ENCODE results near the gene RGS6. TPM values are rescaled to one million over a fixed set of nuclear protein-coding genes. Genes with fewer than 3 reads are reported as not detected.
A peak's percentile ranks its signal among the peaks of the same experiment; 100 is the strongest.

Gene RGS6
- total RNA-seq, 1 donor from 2014 or later: not detected

DNA sequence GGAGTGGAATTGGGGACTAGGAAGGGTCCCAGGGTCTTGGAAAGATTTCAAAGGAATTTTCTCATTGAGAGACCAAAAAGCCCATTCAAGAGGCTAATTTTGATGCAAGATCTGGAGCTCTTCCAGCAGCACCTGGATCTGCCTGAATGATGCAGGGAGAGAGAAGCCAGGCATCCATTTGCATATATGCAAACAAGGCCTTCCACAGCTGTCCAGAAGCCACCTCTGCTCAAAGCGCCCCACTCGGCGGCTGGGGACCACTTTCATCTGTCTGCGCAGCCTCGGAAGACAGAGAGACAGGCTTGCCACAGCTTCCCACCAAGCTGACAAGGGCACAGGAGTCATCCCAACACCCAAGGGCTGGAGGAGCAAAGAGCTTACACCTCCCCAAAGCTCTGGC lies 666.1 kb downstream of the RGS6 start:
- DNase-seq (ENCODE audit: extremely low read depth, low read depth, low spot score): no peak

DNA sequence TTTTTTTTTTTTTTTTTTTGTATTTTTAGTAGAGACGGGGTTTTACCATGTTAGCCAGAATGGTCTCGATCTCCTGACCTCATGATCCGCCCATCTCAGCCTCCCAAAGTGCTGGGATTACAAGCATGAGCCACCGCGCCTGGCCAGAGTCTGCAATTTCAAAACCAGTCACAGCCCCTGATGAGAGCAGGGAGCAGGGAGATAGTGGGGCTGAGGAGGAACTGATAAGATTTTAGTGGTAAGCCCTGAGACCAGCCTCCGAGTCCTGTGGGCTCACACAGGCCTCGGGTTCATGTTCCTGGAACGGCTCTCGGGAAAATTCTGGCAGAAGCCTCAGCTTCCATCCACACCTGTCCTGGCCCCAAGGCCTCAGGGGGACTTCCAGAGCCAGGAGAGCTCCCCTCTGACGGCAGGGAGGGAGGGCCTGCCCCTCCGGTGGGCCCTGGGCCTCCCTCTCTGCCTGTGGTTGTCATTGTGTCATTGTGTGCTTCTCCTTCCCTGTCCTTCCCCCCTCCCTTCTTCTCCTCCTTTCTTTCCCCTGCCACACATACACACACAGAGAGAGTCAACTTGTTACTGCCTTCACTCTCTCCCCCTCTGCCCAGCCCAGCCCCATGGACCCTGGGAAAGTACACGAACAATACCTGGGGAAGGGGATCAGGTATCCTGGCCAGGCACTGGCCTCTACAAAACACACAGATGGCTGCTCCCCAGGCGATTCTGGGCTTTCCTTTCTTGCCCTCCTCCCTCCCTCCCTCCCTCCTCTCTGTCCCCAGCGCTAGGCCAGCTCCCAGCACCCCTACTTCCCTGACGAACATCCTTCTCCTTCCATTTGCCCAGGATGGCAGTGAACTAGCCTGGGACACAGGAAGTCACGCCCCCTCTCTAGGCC lies 667.6 kb downstream of the RGS6 start:
- DNase-seq (ENCODE audit: extremely low read depth, low read depth, low spot score): no peak

DNA sequence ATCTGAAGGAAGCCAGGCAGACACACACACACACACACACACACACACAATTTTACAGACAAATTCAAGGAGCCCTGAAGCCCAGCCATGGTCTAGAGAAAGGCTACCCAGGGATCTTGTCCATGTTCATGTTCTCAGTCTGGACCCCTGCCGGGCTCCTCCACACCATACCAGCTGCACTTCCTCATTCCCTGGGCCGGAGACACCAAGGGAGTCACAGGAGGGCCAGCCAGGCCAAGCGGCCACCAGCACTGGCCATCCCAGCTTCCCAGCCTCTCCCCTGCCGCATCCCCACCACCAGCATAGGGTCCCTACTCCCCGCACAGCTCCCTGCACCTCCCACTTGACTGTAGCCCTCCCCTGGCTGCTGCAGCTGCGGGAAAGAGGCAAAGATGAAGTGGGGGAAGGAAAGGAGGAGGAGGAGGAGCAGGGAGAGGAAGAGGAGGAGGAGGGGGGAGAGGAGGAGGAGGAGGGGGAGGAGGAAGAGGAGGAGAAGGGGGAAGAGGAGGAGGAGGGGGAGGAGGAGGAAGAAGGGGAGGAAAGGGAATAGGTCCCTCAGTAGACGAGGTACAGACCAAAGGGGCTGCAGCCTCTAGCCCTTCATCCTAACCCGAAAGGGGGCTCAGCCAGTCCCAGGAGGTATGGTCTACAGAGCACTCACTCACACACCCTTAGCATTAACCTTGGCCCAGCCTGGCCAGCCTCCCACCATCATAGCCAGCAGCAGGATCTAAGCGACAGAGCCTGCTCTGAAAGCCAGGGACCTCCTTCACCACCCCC lies 668.5 kb downstream of the RGS6 start:
- no peak for DNase-seq (ENCODE audit: extremely low read depth, low read depth, low spot score)

DNA sequence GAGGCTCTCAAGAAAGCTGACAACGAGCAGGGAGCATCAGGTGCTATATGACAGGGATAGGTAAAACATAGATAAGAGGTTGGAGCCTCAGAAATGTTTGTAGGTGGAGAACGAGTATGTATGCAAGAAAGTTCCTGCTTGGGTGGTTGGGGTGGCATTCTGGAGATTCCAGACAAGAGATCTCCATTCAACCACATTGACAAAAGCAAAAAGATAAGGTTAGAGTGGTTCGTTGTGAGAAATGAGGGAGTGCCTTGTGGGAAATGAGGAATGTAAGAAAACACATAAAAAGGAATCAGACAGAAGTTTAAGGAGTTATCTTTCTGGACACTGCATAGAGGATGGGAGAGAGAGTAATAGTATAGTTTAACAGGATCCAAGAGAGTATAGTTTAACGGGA lies 671.4 kb downstream of the RGS6 start:
- DNase-seq (ENCODE audit: extremely low read depth, low read depth, low spot score): no peak

DNA sequence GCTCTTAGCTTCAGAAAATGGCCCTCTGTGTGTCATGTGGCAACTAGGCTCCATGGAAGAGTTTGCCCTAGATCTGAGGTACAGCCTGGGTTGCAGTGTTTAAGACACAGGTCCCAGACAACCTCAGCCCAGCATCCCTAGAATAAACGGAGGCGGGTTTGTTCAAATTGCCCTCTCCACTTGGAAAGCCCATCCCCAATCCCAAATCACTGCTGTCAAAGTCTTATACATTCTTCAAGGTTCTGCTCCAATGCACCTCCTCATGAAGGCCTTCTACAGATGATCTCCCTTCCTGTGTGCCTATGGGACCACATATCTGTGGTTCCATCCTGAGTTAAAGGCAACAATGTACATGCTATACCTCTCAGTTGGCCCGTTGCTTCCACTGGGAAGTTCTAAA lies 671.9 kb downstream of the RGS6 start:
- no peak for DNase-seq (ENCODE audit: extremely low read depth, low read depth, low spot score)

DNA sequence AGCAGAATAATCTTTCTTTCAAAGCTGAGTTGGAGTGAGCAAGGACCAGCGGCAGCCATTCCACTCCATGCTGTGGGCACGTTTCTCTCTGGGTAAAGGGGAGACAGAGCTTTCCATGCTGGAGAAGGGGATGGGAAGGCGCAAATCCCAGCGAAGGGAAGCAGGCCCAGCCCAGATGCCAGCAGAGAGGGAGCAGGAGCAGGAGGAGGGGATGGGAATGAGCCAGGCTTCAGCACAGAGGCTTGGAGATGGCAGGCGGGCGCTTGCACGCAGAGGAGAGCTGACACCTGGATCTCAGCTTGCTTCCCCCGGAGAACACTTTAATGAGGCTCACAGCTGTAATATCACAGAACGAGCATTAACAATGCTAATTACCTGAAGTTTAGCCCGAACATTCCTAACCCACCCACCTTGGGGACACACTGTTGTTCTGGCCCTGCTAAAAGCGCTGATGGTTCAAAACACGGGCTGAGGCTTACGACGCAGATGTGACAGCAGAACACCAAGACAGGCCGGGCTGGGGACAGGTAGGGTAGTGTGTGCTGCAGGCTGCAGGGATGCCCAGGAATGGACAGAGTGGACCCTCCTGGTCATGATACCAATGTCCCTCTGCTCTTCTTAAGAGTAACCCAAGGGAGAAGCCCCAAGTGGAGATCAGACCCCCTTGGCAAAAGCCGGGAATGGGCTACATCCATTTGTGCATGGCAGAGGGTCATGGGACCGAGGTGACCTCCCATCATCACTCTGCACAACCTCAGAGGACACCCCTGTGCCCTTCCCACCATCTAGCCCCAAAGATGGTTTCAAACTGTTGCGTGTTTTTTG lies 673.1 kb downstream of the RGS6 start:
- DNase-seq (ENCODE audit: extremely low read depth, low read depth, low spot score): no peak

DNA sequence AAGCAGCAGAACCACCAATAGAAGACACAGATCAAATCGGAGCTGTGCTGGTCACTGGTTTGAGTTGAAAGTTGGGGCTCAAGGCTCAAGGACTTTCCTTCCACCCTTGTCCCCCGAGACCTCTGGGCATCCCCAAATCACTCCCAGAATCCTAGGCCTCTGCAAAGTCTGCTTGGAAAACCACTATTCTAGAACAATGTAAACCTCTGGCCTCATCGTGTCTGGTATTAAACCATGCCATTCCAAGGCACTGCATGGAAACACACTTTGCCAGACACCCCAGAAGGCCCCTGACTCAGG lies 673.6 kb downstream of the RGS6 start:
- DNase-seq (ENCODE audit: extremely low read depth, low read depth, low spot score): no peak

DNA sequence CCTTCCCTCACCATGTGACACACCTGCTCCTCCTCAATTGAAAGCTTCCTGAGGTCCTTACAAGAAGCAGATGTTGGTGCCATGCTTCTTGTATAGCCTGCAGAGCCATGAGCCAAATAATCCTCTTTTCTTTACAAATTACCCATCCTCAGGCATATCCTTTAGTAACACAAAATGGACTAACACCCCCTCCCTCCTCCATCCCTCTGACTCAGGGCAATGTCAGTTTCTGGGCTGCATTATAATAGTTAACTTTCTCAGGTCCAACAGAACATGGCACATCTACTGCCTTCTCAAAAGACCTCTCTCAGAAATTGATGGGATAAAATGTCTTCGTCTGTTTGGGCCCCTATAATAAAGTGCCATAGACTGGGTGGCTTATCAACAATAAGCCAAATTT lies 674.6 kb downstream of the RGS6 start:
- DNase-seq (ENCODE audit: extremely low read depth, low read depth, low spot score): no peak

DNA sequence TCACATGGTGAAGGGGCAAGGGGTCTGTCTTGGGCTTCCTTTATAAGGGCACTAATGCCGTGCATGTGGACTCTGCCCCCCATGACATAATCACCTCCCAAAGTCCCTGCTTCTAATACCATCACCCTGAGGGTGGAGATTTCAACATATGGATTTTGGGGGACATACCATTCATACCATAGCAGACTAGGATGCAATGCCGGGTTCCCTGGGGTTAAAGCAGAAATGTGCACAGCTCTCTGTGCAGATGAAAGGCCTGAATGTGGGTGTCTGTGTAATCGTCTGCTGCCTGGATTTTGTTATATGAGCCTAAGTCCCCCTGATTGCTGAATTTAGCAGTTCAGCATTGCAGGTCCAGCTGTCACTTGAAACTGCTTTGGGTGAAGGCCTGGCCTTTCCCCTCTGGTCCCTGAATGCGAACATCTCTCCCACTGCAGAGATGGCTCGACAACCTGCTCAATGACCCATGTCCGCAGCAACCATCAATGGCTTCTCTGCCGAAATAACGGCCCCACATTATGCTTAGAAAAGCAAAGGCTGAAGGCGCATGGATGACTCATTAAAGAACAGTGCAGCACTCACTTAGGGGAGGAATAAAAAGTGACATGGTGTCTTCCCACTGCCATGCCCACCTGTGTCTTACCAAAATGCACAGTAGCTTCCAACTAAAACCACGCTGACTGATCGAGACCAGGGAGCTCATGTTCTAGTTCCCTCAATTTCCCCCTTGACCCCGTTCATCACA lies 675.3 kb downstream of the RGS6 start:
- no peak for DNase-seq (ENCODE audit: extremely low read depth, low read depth, low spot score)

DNA sequence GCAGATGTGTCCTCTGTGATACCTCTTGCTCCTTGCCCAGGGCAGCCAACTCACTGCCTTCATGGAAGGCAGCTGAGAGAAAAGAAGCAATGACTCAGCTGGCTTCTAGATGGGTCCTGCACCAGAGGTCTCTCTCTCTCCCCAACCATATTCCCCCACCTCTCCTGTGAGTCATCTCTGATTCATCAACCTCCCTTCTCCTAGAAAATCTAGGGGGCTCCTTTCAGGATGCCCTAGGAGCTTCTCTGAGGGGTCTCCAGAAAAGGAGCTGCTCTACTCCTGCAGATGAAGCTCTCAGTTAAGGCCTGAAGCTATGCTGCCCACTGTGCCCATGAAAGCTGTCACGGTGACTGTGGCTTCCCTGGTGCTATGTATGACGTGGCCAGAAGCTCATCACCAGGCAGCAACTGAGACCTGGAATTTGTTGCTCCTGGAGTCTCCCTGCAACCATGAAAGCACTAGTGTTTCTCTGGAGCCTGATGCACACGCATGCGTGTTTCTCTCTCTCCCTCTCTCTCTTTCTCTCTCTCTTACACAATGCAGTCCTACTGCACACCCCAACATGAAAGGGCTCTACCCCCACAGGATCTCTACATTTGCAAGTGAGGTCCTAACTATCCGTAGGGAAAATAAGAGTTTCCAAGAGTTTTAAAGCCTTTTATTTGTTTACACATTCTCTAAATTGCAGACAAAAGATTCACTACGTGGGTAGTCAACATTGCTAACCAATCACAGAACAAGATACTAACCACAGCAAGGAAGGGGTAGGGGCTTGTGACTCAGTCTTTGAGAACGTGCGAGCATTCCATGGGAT lies 676.4 kb downstream of the RGS6 start:
- peak; percentile 31 for DNase-seq (ENCODE audit: extremely low read depth, low read depth, low spot score)

DNA sequence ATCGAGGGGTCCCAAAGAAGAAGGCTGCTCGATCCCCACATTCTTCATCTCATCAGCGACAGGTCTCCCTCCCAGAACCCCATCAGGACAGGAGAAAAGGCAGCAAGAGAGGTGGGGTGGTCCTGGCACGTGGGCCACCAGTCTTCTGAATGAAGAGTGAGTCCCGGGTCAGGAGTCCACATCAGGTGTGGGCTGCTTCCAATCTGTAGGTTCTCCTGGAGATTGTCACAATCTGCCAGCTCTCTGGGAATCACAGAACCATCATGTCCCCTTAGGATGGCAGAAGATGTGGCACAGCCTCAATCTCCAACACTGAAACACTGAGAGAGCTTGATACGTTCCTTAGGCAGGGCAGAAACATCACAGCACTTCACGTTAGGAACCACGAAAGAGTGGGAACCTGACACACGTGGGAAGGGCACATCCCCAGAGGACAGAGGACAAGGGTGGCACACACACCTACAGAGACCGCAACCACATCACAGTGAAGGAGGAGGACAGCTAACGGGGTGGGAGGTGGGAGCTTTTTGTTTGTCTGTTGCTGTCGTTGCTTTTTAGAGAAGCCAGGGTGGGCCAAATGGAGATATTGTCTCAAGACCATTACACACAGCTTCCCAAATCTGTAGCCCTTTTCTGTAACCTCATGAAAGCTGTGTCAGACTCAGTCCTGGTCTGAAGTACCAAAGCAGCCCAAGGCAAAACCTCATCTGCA lies 677.1 kb downstream of the RGS6 start:
- DNase-seq (ENCODE audit: extremely low read depth, low read depth, low spot score): no peak

DNA sequence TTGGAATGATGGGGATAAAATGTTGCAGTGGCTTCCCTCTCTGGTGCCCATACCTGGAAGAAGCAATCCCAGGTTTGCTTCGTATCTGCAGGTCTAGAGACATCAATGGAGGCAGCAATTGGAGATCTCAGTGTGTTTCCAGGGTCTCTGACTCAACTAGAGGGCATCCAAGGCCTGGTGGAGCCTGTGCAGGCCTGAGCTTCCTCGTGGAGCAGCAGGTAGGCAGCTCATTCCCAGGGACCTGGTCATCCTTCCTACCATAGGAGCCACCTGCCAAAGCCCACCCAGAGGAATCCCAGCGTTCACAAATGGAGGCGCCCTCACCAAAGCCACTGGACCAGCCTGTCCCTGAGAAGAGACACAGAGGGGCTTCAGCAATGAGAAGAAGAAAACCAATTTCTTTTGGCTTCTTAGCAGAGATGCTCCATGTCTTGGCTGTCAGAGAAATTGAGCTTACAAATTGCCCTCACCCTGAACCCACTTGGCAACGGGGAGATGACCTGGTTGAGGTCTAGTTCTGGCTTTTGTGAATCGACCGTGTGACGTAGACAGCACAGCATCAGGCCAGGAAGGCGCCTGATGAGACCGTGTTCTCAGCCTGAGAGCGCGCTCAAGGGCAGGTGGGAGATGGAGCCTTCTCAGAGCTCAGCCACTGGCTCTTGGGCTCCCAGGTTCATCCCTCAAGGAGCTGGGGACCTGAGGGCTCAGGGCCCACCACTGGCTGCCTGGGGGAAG lies 678.0 kb downstream of the RGS6 start:
- DNase-seq (ENCODE audit: extremely low read depth, low read depth, low spot score): no peak

DNA sequence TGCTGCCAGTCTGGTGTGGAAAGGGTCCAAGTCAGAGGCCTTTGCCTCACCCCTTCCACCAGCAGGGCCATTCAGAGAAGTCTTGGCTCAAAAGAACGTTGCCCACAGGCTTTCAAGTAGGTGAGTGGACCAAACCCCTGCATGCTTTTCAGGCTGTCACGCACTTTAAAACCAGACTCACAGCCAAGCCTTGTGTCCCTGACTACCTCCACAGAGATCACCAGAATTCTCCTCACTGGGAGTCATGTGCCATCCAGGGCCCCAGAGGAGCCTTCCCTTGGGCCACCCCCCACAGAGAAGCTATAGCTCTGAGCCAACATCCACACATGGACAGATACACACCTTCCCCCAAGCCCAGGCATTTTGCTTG lies 678.6 kb downstream of the RGS6 start:
- no peak for DNase-seq (ENCODE audit: extremely low read depth, low read depth, low spot score)

DNA sequence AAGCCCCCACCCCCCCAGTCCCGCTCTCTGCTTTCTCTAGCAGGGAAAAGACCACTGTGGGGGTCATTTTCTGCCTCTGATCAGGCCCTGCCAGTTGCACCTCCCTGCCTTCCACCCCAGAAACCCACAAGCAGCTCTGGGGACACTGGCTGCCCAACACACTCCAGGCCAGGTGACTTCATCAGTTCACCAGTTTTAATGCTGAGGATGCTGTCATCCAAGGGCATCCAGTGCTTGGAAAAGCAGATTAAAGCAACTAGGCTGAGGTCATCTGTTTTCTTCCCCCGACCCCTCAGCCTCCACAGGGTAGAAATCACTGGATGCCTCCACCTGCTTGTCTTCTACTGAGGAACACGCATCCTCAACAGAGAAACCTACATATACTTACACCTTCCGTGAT lies 679.3 kb downstream of the RGS6 start:
- DNase-seq (ENCODE audit: extremely low read depth, low read depth, low spot score): no peak

DNA sequence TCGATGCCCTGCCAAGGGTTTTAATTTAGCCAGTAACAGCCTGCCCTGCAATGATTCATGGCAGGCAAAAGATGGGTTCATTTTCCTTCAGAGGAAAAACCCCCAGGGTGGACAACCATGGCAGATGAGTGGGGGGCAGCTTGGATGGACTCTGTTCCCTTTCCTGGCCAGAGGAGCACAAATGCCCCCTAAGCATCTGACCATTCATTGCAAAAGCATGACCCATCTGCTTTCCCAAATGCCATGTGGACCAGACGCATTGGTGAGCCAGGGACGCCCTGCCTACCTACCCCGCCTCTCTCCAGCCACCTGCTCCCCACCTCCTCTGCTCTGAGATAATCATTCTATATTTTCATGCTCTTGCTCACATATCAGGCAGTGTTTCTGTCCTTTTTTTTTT lies 679.8 kb downstream of the RGS6 start:
- DNase-seq (ENCODE audit: extremely low read depth, low read depth, low spot score): no peak

DNA sequence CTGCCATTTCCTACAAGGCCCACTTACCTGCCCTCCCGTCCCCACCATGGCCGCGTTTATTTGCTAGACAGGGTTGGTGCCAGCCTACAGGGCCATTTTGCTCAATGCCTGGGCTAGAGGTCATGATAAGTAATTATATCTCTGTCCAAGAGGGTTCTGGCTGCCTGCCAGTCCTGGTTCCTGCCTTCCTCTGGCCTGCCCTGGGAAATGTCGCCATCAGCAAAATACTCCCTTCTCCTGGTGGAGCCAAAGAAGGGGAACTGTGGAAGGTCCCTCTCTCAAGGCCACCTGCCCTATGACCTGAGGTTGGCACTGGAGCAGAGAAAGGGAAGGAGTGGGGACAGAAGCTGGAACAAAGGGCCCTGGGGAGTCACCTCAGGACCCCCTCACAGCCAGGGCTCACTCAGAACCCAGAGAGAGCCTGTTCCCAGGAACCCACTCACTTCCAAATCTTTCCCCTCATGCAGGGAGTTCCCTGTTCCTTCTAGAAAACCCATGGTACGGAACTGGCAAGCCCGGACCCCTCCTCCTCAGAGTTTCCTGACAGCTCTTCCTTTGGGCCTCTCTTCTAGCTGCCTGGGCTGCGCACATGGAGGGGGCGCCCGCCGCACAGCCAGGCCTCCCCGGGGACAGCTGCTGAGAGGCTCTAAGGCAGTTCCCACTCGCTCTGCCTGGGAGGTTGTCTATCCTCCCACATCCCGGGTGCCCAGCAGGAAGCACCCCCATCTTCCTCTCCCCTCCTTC lies 681.2 kb downstream of the RGS6 start:
- no peak for DNase-seq (ENCODE audit: extremely low read depth, low read depth, low spot score)

DNA sequence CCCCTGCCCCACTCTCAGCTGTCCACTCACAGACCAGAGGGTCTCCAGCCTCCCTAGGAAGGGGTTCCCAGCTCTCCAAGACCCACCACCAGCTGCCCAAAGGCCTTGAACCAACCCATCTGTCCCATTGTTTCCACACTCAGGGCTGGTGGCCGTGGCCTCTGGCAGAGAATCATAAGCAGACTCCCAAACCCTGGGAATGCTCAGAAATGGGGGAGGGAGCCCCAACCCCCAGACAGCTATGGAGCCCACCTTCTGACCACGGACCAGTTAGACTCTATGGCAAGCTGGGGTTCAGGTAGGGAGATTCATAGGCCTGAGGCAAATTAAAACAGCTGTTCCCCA lies 681.7 kb downstream of the RGS6 start:
- DNase-seq (ENCODE audit: extremely low read depth, low read depth, low spot score): no peak

DNA sequence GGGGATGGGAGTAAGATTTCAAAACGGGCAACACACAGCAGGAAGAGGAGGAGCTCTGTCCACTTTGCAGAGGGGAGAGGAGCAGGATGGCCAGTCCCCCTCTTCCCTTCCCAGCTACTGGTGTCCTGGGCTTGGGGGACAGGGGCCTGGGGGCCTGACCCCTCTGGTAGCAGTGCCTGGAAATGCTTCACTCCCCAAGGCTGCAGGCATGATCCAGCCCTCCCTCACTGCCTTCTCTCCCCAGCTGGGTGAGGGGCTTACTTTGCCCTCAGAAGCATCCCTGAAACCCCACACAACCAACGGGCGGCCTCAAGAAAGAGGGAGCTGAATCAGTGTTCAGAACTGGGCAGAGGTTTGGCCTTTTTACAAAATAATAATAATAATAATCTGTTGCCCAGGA lies 682.1 kb downstream of the RGS6 start:
- DNase-seq (ENCODE audit: extremely low read depth, low read depth, low spot score): no peak
